Stimulated activated CD4-positive, alpha-beta T cell treated with anti-CD3 and anti-CD28 coated beads, Interleukin-4, amount 100 ng/mL, for 48 hours (primary cell): ENCODE measurements around the gene FBXW4.

Source experiments
- DNase-seq, 2 donors: peaks; one replicate each; pipeline ENCODE4 v3.0.0-alpha.2; 2020; ENCODE audit warnings: low read depth in 2 of 2

The FBXW4 gene

GRCh38 chr10:101694674-101695403 is at the start of gene FBXW4:
Gene FBXW4, minus strand, starts transcription at chr10:101695170. Its CDS starts 65 bp downstream, at chr10:101695105.
- DNase-seq: peak; percentile 58 to 65

- DNase-seq: no peak
Observed at GRCh38 chr10:101744267-101744666, 49.3 kb upstream of the FBXW4 start.

GRCh38 chr10:101741938-101742337 is 47.0 kb upstream of the FBXW4 start:
- no peak for DNase-seq

GRCh38 chr10:101736666-101737065 is 41.7 kb upstream of the FBXW4 start:
- DNase-seq: no peak

- DNase-seq: no peak
Observed at GRCh38 chr10:101732096-101732495, 37.1 kb upstream of the FBXW4 start.

- DNase-seq: no peak
Observed at GRCh38 chr10:101726115-101726387, 31.1 kb upstream of the FBXW4 start.

- DNase-seq: no peak
Observed at GRCh38 chr10:101725296-101726114, 30.5 kb upstream of the FBXW4 start.

GRCh38 chr10:101724446-101724845 is 29.5 kb upstream of the FBXW4 start:
- no peak for DNase-seq

GRCh38 chr10:101723176-101723575 is 28.2 kb upstream of the FBXW4 start:
- DNase-seq: no peak

GRCh38 chr10:101721806-101722205 is 26.8 kb upstream of the FBXW4 start:
- DNase-seq: no peak

GRCh38 chr10:101720606-101721230 is 25.7 kb upstream of the FBXW4 start:
- no peak for DNase-seq

- DNase-seq: no peak
Observed at GRCh38 chr10:101718690-101719275, 23.8 kb upstream of the FBXW4 start.

- peak in 1 of 2 donors; percentile 14 for DNase-seq
Observed at GRCh38 chr10:101716891-101717659, 22.1 kb upstream of the FBXW4 start.

- DNase-seq: no peak
Observed at GRCh38 chr10:101712997-101713396, 18.0 kb upstream of the FBXW4 start.

GRCh38 chr10:101710793-101711192 is 15.8 kb upstream of the FBXW4 start:
- DNase-seq: no peak

- DNase-seq: no peak
Observed at GRCh38 chr10:101710059-101710695, 15.2 kb upstream of the FBXW4 start.

- DNase-seq: no peak
Observed at GRCh38 chr10:101709359-101710058, 14.5 kb upstream of the FBXW4 start.

- no peak for DNase-seq
Observed at GRCh38 chr10:101708870-101709269, 13.9 kb upstream of the FBXW4 start.

GRCh38 chr10:101708073-101708472 is 13.1 kb upstream of the FBXW4 start:
- DNase-seq: no peak

- no peak for DNase-seq
Observed at GRCh38 chr10:101704331-101704730, 9.4 kb upstream of the FBXW4 start.

- no peak for DNase-seq
Observed at GRCh38 chr10:101696632-101697031, 1.7 kb upstream of the FBXW4 start.
